NCI-H187 (cell line): ENCODE measurements around the gene ESD.
"Not testable (repeated sequence)": the region's sequence is repeated elsewhere in the genome, so short reads cannot be mapped to it uniquely, and the experiment has no call there.

Experiments
- DNase-seq, 2 experiments: peaks; one replicate each; lab custom pipeline; 2025; lab: John Stamatoyannopoulos, UW

Gene ESD, protein sequence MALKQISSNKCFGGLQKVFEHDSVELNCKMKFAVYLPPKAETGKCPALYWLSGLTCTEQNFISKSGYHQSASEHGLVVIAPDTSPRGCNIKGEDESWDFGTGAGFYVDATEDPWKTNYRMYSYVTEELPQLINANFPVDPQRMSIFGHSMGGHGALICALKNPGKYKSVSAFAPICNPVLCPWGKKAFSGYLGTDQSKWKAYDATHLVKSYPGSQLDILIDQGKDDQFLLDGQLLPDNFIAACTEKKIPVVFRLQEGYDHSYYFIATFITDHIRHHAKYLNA

DNA sequence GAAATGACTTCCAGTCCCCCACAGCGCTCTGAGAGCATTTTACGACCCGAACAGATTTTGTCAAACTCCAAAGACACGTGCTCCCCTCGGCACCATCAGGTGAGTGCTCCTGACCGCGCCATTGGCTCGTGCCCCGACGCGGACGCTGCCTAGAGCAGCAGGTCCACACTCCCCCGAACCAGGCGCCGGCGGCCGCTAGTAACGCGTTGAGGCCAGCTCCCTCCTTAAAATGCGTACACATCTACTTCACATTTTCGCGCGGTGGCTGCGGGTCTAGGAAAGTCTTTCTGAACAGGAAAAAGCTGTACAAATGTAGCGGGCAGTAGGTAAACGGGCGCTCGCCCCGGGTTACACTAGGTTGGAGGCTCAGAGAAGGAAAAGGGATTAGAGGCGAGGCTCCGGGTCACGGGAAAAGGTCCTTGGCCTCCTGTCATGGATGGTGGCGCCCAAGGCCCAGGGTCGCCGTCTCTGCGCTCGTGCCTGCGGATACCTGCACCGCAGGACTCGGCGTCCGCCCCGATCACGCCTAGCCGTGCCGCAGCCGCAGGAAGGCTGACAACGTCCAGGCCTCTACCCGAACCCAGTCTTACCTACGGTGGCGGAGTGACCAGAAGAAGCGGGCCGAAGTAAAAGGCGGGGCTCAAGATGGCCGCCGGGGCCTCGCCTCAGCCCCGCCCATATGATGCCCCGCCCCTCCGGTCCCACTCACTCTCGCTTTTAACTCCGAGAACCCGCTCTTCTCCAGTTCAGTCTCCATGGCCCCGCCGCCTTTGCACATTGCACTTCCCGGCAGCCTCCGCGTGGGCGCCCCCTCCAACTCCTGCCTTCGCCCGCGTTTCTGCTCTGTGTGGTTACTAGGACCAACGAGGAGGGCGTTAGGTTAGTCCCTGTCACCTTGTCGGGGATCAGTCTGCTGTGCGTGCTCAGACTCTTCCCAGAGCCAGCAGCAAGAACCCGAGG is at the start of gene ESD:
Gene ESD, minus strand, starts transcription at position 647 of the 960 bp plus-strand sequence. CDS start 5,748 bp downstream, outside the sequence.
- DNase-seq, result peak; percentile 73 to 83

DNA sequence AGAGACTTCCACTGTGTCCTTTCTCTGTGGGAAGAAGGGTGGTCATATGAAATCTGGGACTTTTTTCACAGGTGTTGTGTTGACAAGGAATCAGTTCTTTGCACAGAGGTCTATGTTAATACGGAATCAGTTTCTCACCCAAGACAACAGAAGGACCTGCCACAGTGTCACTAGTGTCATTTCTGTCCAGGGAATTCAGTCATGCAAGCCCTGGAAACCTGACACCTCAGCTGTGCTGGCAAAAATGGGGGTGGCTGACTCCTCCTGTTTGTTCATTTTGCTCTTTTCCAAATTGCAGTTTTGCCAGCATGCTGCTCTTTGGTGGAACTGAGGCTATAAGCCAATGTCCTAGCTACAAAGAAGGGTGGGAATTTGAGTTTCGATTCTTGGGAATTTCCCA is 49.8 kb upstream of the ESD start:
- peak in 1 of 2 experiments; percentile 11 for DNase-seq

DNA sequence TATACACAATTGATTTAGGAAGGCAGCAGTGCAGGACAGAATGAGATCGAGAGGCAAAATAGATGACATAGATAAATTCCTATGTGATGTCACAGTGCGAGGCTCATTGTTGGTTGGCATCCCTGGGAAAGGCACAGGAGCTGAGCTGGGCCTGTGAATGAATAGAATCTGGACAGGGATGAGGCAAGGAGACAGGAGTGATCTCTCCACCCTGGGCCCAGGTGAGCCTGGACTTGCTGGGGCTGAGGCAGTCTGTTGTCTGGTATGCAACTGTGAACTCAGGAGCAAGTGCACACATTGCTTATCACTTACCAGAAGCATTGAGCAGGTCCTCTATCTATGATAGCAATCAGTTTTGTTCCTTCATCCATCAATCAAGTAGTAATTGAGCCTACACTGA is 48.2 kb upstream of the ESD start:
- no peak for DNase-seq

- no peak for DNase-seq
These were observed 47.5 kb upstream of the ESD start for GRCh38 chr13:46844431-46844830.

- no peak for DNase-seq
These were observed 42.4 kb upstream of the ESD start for GRCh38 chr13:46839399-46839798.

- no peak for DNase-seq
These were observed 37.7 kb upstream of the ESD start for GRCh38 chr13:46834657-46835056.

DNA sequence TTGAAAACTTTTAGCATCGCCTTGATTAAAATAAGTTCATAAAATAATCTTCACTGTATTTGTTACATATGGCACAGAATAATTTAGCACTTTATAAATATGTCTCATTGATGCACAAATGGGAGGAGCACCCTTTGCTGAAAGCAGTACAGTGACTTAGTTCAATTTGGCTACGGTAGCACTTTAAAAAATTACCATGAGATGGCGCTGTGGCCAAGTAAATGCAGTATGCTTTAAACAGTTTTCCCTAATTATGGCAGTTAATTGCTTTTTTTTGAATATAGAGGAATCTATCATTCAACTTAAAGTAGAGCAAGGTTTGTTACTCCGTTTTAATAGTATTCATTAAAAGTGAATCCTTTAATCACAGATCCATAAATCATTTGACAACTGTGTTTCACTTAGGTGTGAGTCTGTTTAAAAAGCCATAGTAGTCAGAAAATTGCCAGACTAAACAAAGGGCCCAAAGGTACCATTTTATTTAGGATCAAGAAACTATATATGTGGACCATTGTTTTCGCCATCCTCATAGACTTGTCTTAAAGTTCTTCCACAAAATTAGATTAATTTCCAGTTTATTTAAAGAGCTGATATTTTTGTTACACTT is 34.7 kb upstream of the ESD start:
- DNase-seq, result no peak

- DNase-seq, result no peak
These were observed 33.5 kb upstream of the ESD start for GRCh38 chr13:46830405-46831005.

- no peak for DNase-seq
These were observed 25.6 kb upstream of the ESD start for GRCh38 chr13:46822551-46822950.

- DNase-seq, result no peak
These were observed 21.0 kb upstream of the ESD start for GRCh38 chr13:46817838-46818476.

DNA sequence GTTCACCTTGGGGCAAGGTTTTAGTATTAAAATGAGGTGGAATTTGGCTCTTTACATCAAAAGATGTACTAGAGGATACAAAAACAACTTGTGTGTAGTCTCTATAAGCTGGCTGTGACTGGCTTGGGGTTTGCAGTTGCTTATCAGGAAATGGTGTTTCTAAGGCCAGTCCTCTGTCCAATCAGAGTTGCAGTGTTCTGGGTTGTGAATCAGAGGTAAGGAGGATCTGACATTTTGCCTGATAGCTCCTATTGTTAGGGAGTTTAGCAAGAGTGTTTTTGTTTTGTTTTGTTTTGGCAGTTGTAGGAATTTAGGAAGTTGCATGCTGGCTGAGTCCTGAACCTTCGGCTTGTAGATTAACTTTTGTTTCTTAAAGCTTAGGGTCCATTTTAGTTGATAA is 20.1 kb upstream of the ESD start:
- DNase-seq, result no peak

- no peak for DNase-seq
These were observed 19.4 kb upstream of the ESD start for GRCh38 chr13:46816371-46816770.

GRCh38 chr13:46812301-46812797 is 15.4 kb upstream of the ESD start:
- DNase-seq, result no peak

- DNase-seq, result no peak
These were observed 13.5 kb upstream of the ESD start for GRCh38 chr13:46810440-46810839.

- not testable (repeated sequence) for DNase-seq
These were observed 8.0 kb upstream of the ESD start for GRCh38 chr13:46804921-46805320.

DNA sequence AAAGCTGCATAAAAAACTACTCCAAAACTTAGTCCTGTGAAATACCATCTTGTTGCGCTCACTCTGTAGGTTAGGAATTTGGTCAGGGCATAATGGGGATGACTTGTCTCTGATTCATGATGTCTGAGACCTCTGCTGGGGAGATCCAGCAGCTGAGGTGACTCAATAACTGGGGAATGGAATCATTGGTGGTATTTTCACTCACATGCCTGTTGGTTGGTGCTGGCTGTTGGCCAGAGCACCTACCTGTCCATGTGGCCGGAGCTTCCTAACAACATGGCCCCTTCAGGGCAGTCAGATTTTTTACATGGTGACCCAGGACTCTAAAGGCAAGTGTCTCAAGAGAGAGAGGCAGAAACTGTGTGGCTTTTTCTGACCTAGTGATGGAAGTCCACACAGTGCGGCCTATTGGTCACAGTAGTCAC is 7.4 kb upstream of the ESD start:
- no peak for DNase-seq

GRCh38 chr13:46803586-46803985 is 6.6 kb upstream of the ESD start:
- no peak for DNase-seq

GRCh38 chr13:46801858-46802257 is 4.9 kb upstream of the ESD start:
- no peak for DNase-seq

GRCh38 chr13:46799139-46799538 is 2.2 kb upstream of the ESD start:
- no peak for DNase-seq

DNA sequence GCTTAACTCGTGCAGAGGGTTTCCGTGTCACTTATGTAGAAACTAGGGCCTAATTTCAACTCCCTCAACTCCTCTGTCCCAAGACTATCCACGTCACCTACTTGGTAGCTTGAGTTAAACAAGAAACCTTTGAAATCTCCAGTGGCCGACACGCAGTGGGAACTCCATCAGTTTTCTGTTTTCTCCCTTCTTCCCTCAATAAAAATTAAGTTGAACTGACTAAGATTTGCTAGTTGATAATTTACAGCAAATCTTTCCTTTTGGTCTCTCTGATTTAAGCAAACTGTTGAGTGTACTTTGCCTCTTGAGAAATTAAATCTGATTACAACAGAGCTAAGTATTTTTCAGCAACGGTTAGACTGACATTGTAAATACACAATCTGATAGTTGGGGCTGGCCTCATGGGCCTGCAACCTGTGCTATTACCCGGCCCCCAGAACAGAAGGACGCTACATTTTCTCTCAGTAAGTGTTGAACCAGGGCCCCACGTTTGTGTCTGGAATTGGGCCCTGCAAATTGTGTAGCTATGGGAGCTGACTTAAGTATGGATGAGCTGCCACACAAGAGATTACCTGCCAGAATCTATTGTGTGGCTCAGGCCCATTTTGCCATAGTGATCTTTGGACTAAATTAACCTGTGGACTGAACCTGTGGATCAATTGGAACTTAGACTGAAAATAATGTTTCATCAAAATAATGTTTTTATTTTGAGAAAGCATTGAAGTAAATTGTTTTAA is 708 bp upstream of the ESD start:
- DNase-seq, result no peak

DNA sequence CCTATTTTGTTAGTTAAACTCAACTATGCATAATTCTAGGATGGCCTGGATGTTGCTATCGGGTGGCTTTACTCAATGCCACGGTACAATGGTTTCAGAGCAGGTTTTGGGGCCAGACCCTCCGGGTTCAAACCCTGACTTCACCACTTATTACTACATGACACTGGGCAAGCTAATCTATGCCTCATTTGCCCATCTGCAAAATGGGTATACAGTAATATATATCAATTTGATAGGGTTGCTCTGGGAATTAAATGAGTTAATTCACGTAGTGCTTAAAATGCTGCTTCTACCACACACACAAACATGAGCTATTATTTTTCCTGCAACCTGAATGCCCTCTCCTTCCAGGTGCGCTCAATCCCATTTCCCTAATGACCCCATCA is 839 bp downstream of the ESD start:
- DNase-seq, result no peak
